WTC11 (cell line): ENCODE data around the gene CD9. TPM values are rescaled to one million over a fixed set of nuclear protein-coding genes. Genes with fewer than 3 reads are reported as not detected.
A peak's percentile ranks its signal among the peaks of the same experiment; 100 is the strongest.

Source experiments
- ATAC-seq: fragments of 200-7000 bp; cut with Tn5 transposase; 2 replicates; pipeline ENCODE4 v1.10.0; 2021; ENCODE audit warnings: mild to moderate bottlenecking, moderate library complexity
- CTCF ChIA-PET: fragments of 300-600 bp; sonication (Branson Sonifier 250); formaldehyde crosslinking; loops from one replicate; lab custom pipeline; 2021; ENCODE audit warnings: antibody characterized with exemption; lab: Charles Lee
- POLR2A ChIA-PET: fragments of 350-600 bp; sonication (Branson Sonifier 250); formaldehyde crosslinking; loops from one replicate; lab custom pipeline; 2021; ENCODE audit warnings: antibody characterized with exemption; lab: Charles Lee
- DNase-seq: peaks from one replicate; pipeline ENCODE4 v3.0.0; 2021; ENCODE audit warnings: low spot score
- H3K27ac Mint-ChIP-seq: 2 replicates; pipeline ENCODE4 v1.8.0; 2021; ENCODE audit warnings: mixed read lengths
- H3K27me3 Mint-ChIP-seq: 2 replicates; pipeline ENCODE4 v1.8.0; 2021; ENCODE audit warnings: low read depth, mild to moderate bottlenecking, moderate library complexity, mixed read lengths
- H3K36me3 Mint-ChIP-seq: 2 replicates; pipeline ENCODE4 v1.8.0; 2021; ENCODE audit warnings: mixed read lengths
- H3K4me1 Mint-ChIP-seq: 2 replicates; pipeline ENCODE4 v1.8.0; 2022; ENCODE audit warnings: mixed read lengths
- H3K4me3 Mint-ChIP-seq: 2 replicates; pipeline ENCODE4 v1.8.0; 2021; ENCODE audit warnings: mild to moderate bottlenecking, moderate library complexity, mixed read lengths
- H3K9me3 Mint-ChIP-seq: 2 replicates; pipeline ENCODE4 v1.8.0; 2021; ENCODE audit warnings: mixed read lengths
- ARID4B ChIP-seq: sonication (generic); formaldehyde crosslinking; IDR thresholded peaks from 2 replicates; pipeline ENCODE4 v1.8.0; 2023; ENCODE audit warnings: missing genetic modification reagents, mild to moderate bottlenecking, borderline replicate concordance
- CREB1 ChIP-seq: sonication (generic); formaldehyde crosslinking; IDR thresholded peaks from 2 replicates; pipeline ENCODE4 v1.8.0; 2023; ENCODE audit warnings: mild to moderate bottlenecking, missing genetic modification reagents
- CTCF ChIP-seq: fragments of 200-600 bp; IDR thresholded peaks from 2 replicates; pipeline ENCODE4 v1.8.0; 2022; ENCODE audit warnings: antibody characterized with exemption
- ETV6 ChIP-seq: sonication (generic); formaldehyde crosslinking; IDR thresholded peaks from 2 replicates; pipeline ENCODE4 v1.8.1; 2022; ENCODE audit warnings: mild to moderate bottlenecking, missing genetic modification reagents
- MAX ChIP-seq: sonication (generic); formaldehyde crosslinking; IDR thresholded peaks from 2 replicates; pipeline ENCODE4 v1.8.0; 2022; ENCODE audit warnings: mild to moderate bottlenecking, missing genetic modification reagents
- PRRX2 ChIP-seq: fragments of 250-450 bp; sonication (Bioruptor Pico); IDR thresholded peaks from 2 replicates; pipeline ENCODE4 v1.8.0; 2021; ENCODE audit warnings: mild to moderate bottlenecking
- SP1 ChIP-seq: sonication (generic); formaldehyde crosslinking; conservative IDR thresholded peaks from 2 replicates; pipeline ENCODE4 v1.8.1; 2022; ENCODE audit warnings: missing genetic modification reagents
- ZNF121 ChIP-seq: sonication (generic); formaldehyde crosslinking; IDR thresholded peaks from 2 replicates; pipeline ENCODE4 v1.8.0; 2023; ENCODE audit warnings: missing genetic modification reagents
- ZNF232 ChIP-seq: sonication (generic); formaldehyde crosslinking; IDR thresholded peaks from 2 replicates; pipeline ENCODE4 v1.8.0; 2022; ENCODE audit warnings: mild to moderate bottlenecking, missing genetic modification reagents
- ZNF281 ChIP-seq: sonication (generic); formaldehyde crosslinking; IDR thresholded peaks from 2 replicates; pipeline ENCODE4 v1.8.0; 2023; ENCODE audit warnings: mild to moderate bottlenecking, missing genetic modification reagents
- ZNF416 ChIP-seq: fragments of 250-450 bp; sonication (Bioruptor Pico); IDR thresholded peaks from 2 replicates; pipeline ENCODE4 v1.9.0; 2021; ENCODE audit warnings: mild to moderate bottlenecking, inconsistent platforms
- ZNF423 ChIP-seq: fragments of 250-450 bp; sonication (Bioruptor Pico); IDR thresholded peaks from 2 replicates; pipeline ENCODE4 v2.1.2; 2022; ENCODE audit warnings: mild to moderate bottlenecking, moderate library complexity
- total RNA-seq: library from RNA; stranded (reverse); gene quantifications from 3 replicates; pipeline ENCODE4 v1.2.3, GENCODE V29; 2021

CD9 gene
- total RNA-seq, 1 experiment from 2014 or later = 260 TPM

- TF ChIP-seq CTCF (no peak), ARID4B (CRISPR knock-in tag) (no peak), ZNF232 (CRISPR knock-in tag) (no peak), MAX (CRISPR knock-in tag) (no peak)
Observed at GRCh38 chr12:6266541-6266966, 66.4 kb downstream of the CD9 start (continued).

- TF ChIP-seq CREB1 (no peak), ZNF121 (0 out of 2 replicates have a peak, but pooled peaks have one; percentile 52)
- peaks cover 3% of the 10 kb centered on the region; the same call in 1 of the 2 replicates for H3K27me3 Mint-ChIP-seq
- ATAC-seq = no peak
- CTCF ChIA-PET = interaction anchor here (4.7 to 13.5 kb wide), 2 partner anchors 11 to 66 kb away, joined by 35 to 431 read pairs; partner anchors contain the start of gene CD9
- POLR2A ChIA-PET = interaction anchor here (0.7 kb wide), 1 partner anchor 67 kb away, joined by 4 read pairs; no protein-coding TSS in a partner anchor
- H3K4me3 Mint-ChIP-seq = no peak overlapping the region
- H3K4me1 Mint-ChIP-seq = peaks cover 48% of the 10 kb centered on the region
- no peaks in the 10 kb centered on the region for H3K36me3 Mint-ChIP-seq
- H3K27ac Mint-ChIP-seq = no peak overlapping the region
- DNase-seq = no peak
- H3K9me3 Mint-ChIP-seq = no peaks in the 10 kb centered on the region
Observed at GRCh38 chr12:6266971-6267721, 66.9 kb downstream of the CD9 start.

- peak overlapping the region; percentile 76 for H3K27ac Mint-ChIP-seq
- DNase-seq = no peak
- CTCF ChIA-PET = interaction anchor here (0.6 to 13.5 kb wide), 7 partner anchors 10 to 304 kb away, joined by 3 to 431 read pairs (median 6); partner anchors contain the start of gene CD9
- peak; percentile 6; the same call in 1 of the 2 replicates for ATAC-seq
- no peaks in the 10 kb centered on the region for H3K9me3 Mint-ChIP-seq
- H3K4me3 Mint-ChIP-seq = no peak overlapping the region; the same call in 1 of the 2 replicates
- POLR2A ChIA-PET = no interaction called here
- no peaks in the 10 kb centered on the region for H3K36me3 Mint-ChIP-seq
- H3K4me1 Mint-ChIP-seq = peaks cover 56% of the 10 kb centered on the region
- no peaks in the 10 kb centered on the region; the same call in 1 of the 2 replicates for H3K27me3 Mint-ChIP-seq
- TF ChIP-seq PRRX2 (CRISPR knock-in tag) (0 out of 2 replicates have a peak, but pooled peaks have one; percentile 12), ETV6 (CRISPR knock-in tag) (peak; percentile 62; the same call in 1 of the 2 replicates), ZNF281 (CRISPR knock-in tag) (no peak), ZNF416 (CRISPR knock-in tag) (no peak), ZNF423 (CRISPR knock-in tag) (peak; percentile 87), SP1 (0 out of 2 replicates have a peak, but pooled peaks have one; percentile 22)
Observed at GRCh38 chr12:6268484-6269157, 68.4 kb downstream of the CD9 start.
